Calu3 (cell line): ENCODE results near the gene HOATZ. TPM values are rescaled to one million over a fixed set of nuclear protein-coding genes. Genes with fewer than 3 reads are reported as not detected.

ENCODE experiments used
- BruUV-seq: library from RNA; stranded (reverse); fragments of 400-500 nt; replicated peaks from 2 replicates; lab custom pipeline; 2021; lab: Mats Ljungman, UMichigan
- CTCF ChIA-PET: fragments of 300-600 bp; sonication (Branson Sonifier 250); formaldehyde crosslinking; loops from one replicate; lab custom pipeline; 2022; ENCODE audit warnings: antibody characterized with exemption; lab: Charles Lee
- DNase-seq: peaks from one replicate; pipeline ENCODE4 v3.0.0; 2022
- H3K27ac Mint-ChIP-seq: one replicate; pipeline ENCODE4 v1.8.0; 2022; ENCODE audit warnings: mixed read lengths; ENCODE audit not compliant: unreplicated experiment
- H3K27me3 Mint-ChIP-seq: one replicate; pipeline ENCODE4 v1.8.0; 2022; ENCODE audit warnings: mixed read lengths; ENCODE audit not compliant: unreplicated experiment
- H3K36me3 Mint-ChIP-seq: one replicate; pipeline ENCODE4 v1.8.0; 2022; ENCODE audit warnings: mild to moderate bottlenecking, moderate library complexity, mixed read lengths; ENCODE audit not compliant: insufficient read depth, unreplicated experiment
- H3K4me1 Mint-ChIP-seq: one replicate; pipeline ENCODE4 v1.8.0; 2022; ENCODE audit warnings: mild to moderate bottlenecking, low read depth, mixed read lengths; ENCODE audit not compliant: unreplicated experiment
- H3K4me3 Mint-ChIP-seq: one replicate; pipeline ENCODE4 v1.8.0; 2022; ENCODE audit warnings: mild to moderate bottlenecking, low read depth, moderate library complexity, mixed read lengths; ENCODE audit not compliant: unreplicated experiment
- H3K9me3 Mint-ChIP-seq: one replicate; pipeline ENCODE4 v1.8.0; 2022; ENCODE audit warnings: low read depth, mixed read lengths; ENCODE audit not compliant: unreplicated experiment
- CTCF ChIP-seq: fragments of 200-600 bp; IDR thresholded peaks from one replicate; pipeline ENCODE4 v1.8.0; 2022; ENCODE audit warnings: antibody characterized with exemption; ENCODE audit not compliant: unreplicated experiment
- intact Hi-C: fragments of 100-400 bp; cut with micrococcal nuclease; formaldehyde crosslinking; loops from one replicate; pipeline ENCODE4 v1.10.0; 2022; ENCODE audit not compliant: unreplicated experiment
- total RNA-seq: library from RNA; stranded (reverse); gene quantifications from 2 replicates; pipeline ENCODE4 v1.2.3, GENCODE V29; 2022

The HOATZ gene
- total RNA-seq, 1 experiment from 2014 or later: not detected

DNA sequence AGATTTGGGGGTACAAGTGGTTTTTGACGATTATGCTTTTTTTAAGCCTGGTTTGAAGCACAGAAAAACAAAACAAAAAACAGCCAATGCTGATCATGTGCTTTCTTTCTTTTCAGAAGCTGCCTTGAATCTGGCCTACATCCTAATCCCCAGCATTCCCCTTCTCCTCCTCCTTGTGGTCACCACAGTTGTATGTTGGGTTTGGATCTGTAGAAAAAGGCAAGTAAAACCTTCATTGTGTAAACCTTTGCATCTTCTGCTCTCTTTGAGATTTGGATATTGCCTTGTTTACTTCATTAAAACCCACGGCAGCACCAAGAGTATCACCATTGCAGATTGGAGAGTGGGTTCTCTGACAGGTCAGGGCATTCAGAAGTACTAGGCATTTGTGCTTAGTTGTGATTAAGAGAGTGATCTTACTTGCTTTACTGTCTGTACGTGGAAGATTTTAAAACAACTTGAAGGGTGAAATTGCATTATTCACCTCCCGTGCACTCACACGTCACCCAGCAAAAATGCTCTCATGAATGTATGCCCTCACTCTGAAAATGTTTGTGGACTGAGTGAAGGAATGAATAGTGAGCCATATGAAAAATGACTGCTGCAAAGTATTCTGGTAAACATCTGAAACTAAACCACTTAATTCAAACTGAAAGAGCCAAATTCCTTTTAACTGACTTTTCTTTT is 43.0 kb downstream of the HOATZ start:
- intact Hi-C loops: loop anchor here (2.0 kb wide), 1 partner anchor 45 kb away; the partner anchor contains the start of gene BTG4
- no peak for DNase-seq
- Mint-ChIP-seq H3K27me3 (no peaks in the 10 kb centered on the region), H3K9me3 (peaks cover 3% of the 10 kb centered on the region), H3K4me3 (no peak overlapping the region), H3K4me1 (peaks cover 25% of the 10 kb centered on the region), H3K36me3 (no peaks in the 10 kb centered on the region), H3K27ac (no peak overlapping the region)
- CTCF ChIA-PET: no interaction called here
- BruUV-seq: no TSS peak
- TF ChIP-seq CTCF: no peak

- Mint-ChIP-seq H3K4me3 (no peak overlapping the region), H3K27ac (no peak overlapping the region), H3K36me3 (no peaks in the 10 kb centered on the region), H3K9me3 (peaks cover 3% of the 10 kb centered on the region), H3K4me1 (peaks cover 35% of the 10 kb centered on the region), H3K27me3 (no peaks in the 10 kb centered on the region)
- TF ChIP-seq CTCF: no peak
- no TSS peak for BruUV-seq
- intact Hi-C loops: loop anchor here (2.0 kb wide), 1 partner anchor 47 kb away; the partner anchor contains the start of gene BTG4
- no peak for DNase-seq
- CTCF ChIA-PET: no interaction called here
Observed at GRCh38 chr11:111559800-111560464, 45.4 kb downstream of the HOATZ start.

DNA sequence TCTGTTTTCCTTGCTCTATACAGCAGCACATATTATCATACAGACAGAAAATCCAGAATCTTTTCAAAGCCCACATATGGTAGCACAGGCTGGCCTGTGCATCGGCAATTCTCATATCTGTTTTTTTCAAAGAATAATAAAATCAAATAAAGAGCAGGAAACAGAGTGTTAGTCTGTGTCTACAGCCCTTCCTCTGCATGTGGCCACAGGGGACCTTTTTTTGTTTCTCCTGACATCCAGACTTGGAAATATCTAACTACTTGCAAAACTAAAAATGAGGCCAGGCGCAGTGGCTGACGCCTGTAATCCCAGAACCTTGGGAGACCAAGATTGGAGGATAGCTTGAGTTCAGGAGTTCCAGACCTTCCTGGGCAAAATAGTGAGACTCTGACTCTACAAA is 46.2 kb downstream of the HOATZ start:
- H3K9me3 Mint-ChIP-seq: no peaks in the 10 kb centered on the region
- intact Hi-C loops: no loop called here
- H3K36me3 Mint-ChIP-seq: no peaks in the 10 kb centered on the region
- BruUV-seq: no TSS peak
- no peak for TF ChIP-seq CTCF
- DNase-seq: no peak
- H3K27me3 Mint-ChIP-seq: no peaks in the 10 kb centered on the region
- H3K27ac Mint-ChIP-seq: no peak overlapping the region
- CTCF ChIA-PET: interaction anchor here (1.3 kb wide), 1 partner anchor 106 kb away, joined by 3 read pairs; no protein-coding TSS in a partner anchor
- peaks cover 26% of the 10 kb centered on the region for H3K4me1 Mint-ChIP-seq
- H3K4me3 Mint-ChIP-seq: no peak overlapping the region

- BruUV-seq: no TSS peak
- CTCF ChIA-PET: interaction anchor here (1.3 kb wide), 1 partner anchor 106 kb away, joined by 3 read pairs; no protein-coding TSS in a partner anchor
- no peak for TF ChIP-seq CTCF
- Mint-ChIP-seq H3K9me3 (no peaks in the 10 kb centered on the region), H3K4me1 (peaks cover 26% of the 10 kb centered on the region), H3K36me3 (no peaks in the 10 kb centered on the region), H3K4me3 (no peak overlapping the region), H3K27ac (peak overlapping the region; percentile 93), H3K27me3 (no peaks in the 10 kb centered on the region)
- no peak for DNase-seq
- intact Hi-C loops: no loop called here
Observed at GRCh38 chr11:111561306-111561705, 46.7 kb downstream of the HOATZ start.
